ENCODE data around the gene CHD8. TPM values are rescaled to one million over a fixed set of nuclear protein-coding genes. Genes with fewer than 3 reads are reported as not detected.

CHD8 gene
- total and polyA plus RNA-seq, 10 of the 15 experiments (the other 5 are each of a cell fraction or from before 2014, with no cell fraction given), result 20.2 to 79.5 (median 35.5) TPM

GRCh38 chr14:21455912-21456667 is at the start of gene CHD8 (continued):
- TF ChIP-seq ZNF622 (IDR thresholded peaks at IDR 0.05) (peak; percentile 91), BMI1 (IDR thresholded peaks at IDR 0.05; ENCODE audit: borderline replicate concordance) (no peak), SUPT20H (IDR thresholded peaks at IDR 0.05; ENCODE audit: borderline replicate concordance, control insufficient read depth, low read depth, low read length) (no peak), CBX3 (IDR thresholded peaks at IDR 0.05; ENCODE audit: borderline replicate concordance, low read depth) (no peak), CBX5 (IDR thresholded peaks at IDR 0.05; ENCODE audit: low read depth) (peak; percentile 88; the same call in 1 of the 2 replicates), ZNF207 (IDR thresholded peaks at IDR 0.05; ENCODE audit: borderline replicate concordance) (peak; percentile 94; the same call in 1 of the 2 replicates), HSF1 (IDR thresholded peaks at IDR 0.05; ENCODE audit: low read depth, low read length) (no peak), ATF2 (IDR thresholded peaks at IDR 0.05; ENCODE audit: low read length) (no peak), TCF12 (IDR thresholded peaks at IDR 0.05; ENCODE audit: low read depth, low read length) (no peak), JUND (IDR thresholded peaks at IDR 0.05; ENCODE audit: low read depth, low read length) (no peak), SUZ12 (IDR thresholded peaks at IDR 0.05; ENCODE audit: unreplicated experiment) (no peak), SIX5 (IDR thresholded peaks at IDR 0.05; ENCODE audit: low read depth, low read length, severe bottlenecking) (peak; percentile 50), ELK1 (IDR thresholded peaks at IDR 0.05; ENCODE audit: low read depth, low read length) (peak; percentile 82; the same call in 1 of the 2 replicates), NFXL1 (IDR thresholded peaks at IDR 0.05; ENCODE audit: borderline replicate concordance) (no peak), IKZF1 (conservative IDR thresholded peaks at IDR 0.05) (peak; percentile 72), BHLHE40 (IDR thresholded peaks at IDR 0.05; ENCODE audit: borderline replicate concordance in 1 of 2, low read depth in 2 of 2, low read length in 1 of 2) (peak; percentile 16 to 31; a peak in 2 of 4 replicates), LARP7 (IDR thresholded peaks at IDR 0.05) (peak; percentile 17; the same call in 1 of the 2 replicates), FOXM1 (IDR thresholded peaks at IDR 0.05; ENCODE audit: low read depth, low read length) (peak; percentile 79; the same call in 1 of the 2 replicates), IKZF2 (IDR thresholded peaks at IDR 0.05) (no peak), NBN (IDR thresholded peaks at IDR 0.05) (peak; percentile 60; the same call in 1 of the 2 replicates), EP300 (IDR thresholded peaks at IDR 0.05; ENCODE audit: borderline replicate concordance in 1 of 2, control insufficient read depth in 1 of 2, low read depth in 2 of 2, low read length in 2 of 2) (0 out of 4 replicates have a peak, but pooled peaks of 1 of the 2 experiments have one; percentile 8), PML (IDR thresholded peaks at IDR 0.05; ENCODE audit: low read length) (peak; percentile 80), YY1 (IDR thresholded peaks at IDR 0.05; ENCODE audit: low read depth, low read length) (peak; percentile 98), GATAD2B (conservative IDR thresholded peaks at IDR 0.05; ENCODE audit: low read depth) (0 out of 2 replicates have a peak, but pooled peaks have one; percentile 30), TCF3 (IDR thresholded peaks at IDR 0.05; ENCODE audit: borderline replicate concordance, insufficient read depth, low read depth, low read length) (no peak), RBBP5 (conservative IDR thresholded peaks at IDR 0.05) (no peak), BRCA1 (IDR thresholded peaks at IDR 0.05; ENCODE audit: low read depth, low read length) (no peak), SPI1 (IDR thresholded peaks at IDR 0.05; ENCODE audit: borderline replicate concordance, insufficient read depth, low read depth, low read length) (0 out of 2 replicates have a peak, but pooled peaks have one; percentile 15)

All from GM12878 (cell line).